GM13977 (cell line): ENCODE measurements around the gene DUSP11.

ENCODE experiments used
- DNase-seq: peaks from one replicate; pipeline ENCODE4 v3.0.0; 2012; ENCODE audit warnings: low spot score
- in situ Hi-C: fragments of 300-500 bp; cut with MboI; formaldehyde crosslinking; loops from one replicate; pipeline ENCODE4 v1.12.0; 2022; ENCODE audit warnings: low sequenced_read_pairs, low pct_unique_long_range_greater_than_20kb, mixed read lengths, inconsistent platforms; ENCODE audit not compliant: unreplicated experiment
- TF ChIP-seq, protein P1 (sequence below): IDR thresholded peaks from 2 replicates; pipeline ENCODE4 v1.5.1; 2012; ENCODE audit warnings: mild to moderate bottlenecking, control low read depth; ENCODE audit not compliant: insufficient read depth; ENCODE audit errors: extremely low read depth, missing control alignments

The DUSP11 gene

DNA sequence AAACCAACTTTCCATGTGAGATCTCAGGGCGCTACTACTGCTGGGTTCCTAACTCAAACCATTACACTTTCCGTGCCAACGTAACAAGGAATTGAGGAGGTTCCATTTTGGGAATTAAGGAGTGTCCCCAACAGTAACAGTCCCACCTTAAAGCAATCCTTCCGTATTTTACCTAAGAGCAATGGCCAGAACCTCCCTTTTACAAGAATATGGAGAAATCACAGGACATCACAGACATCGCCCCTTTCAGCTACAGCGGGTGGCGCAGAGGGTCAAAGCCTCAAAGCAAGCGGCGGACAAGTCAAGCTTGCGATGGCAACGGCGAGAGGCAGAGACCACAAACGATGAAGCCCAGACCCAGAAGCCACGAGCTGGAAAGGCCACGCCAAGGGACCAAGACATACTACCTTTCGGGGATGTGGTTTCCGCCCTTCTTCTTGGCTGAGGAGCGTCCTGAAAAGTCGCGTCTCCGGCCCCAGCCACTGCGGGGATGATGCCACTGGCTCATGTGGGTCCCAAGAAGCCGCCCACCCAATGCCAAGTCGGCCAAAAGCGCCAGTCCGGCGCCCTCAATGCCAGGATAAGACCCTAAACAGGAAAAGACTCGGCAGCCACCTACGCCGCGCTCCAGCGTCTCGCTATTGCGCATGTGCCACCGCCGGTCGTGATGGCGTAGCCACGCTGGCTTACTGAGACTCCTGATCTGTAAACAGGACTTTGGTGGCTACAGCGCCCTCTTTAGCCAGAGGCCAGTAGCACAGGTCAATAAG lies at the start of gene DUSP11:
TSS of gene DUSP11 (minus strand) at position 637 of the 770 bp plus-strand sequence. CDS start at position 508, 129 bp downstream.
- TF ChIP-seq, protein P1, sequence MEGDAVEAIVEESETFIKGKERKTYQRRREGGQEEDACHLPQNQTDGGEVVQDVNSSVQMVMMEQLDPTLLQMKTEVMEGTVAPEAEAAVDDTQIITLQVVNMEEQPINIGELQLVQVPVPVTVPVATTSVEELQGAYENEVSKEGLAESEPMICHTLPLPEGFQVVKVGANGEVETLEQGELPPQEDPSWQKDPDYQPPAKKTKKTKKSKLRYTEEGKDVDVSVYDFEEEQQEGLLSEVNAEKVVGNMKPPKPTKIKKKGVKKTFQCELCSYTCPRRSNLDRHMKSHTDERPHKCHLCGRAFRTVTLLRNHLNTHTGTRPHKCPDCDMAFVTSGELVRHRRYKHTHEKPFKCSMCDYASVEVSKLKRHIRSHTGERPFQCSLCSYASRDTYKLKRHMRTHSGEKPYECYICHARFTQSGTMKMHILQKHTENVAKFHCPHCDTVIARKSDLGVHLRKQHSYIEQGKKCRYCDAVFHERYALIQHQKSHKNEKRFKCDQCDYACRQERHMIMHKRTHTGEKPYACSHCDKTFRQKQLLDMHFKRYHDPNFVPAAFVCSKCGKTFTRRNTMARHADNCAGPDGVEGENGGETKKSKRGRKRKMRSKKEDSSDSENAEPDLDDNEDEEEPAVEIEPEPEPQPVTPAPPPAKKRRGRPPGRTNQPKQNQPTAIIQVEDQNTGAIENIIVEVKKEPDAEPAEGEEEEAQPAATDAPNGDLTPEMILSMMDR = peak; percentile 86
- DNase-seq = peak; percentile 93
- in situ Hi-C loops = no loop called here

GRCh38 chr2:73828818-73829570 lies 49.1 kb upstream of the DUSP11 start, which contains the start of gene STAMBP:
STAMBP (plus strand) TSS chr2:73828961; CDS start chr2:73830857, 1,896 bp downstream.
- TF ChIP-seq, protein P1 = no peak
- in situ Hi-C loops = no loop called here
- DNase-seq = peak; percentile 92

- DNase-seq = no peak
- TF ChIP-seq, protein P1 = no peak
- in situ Hi-C loops = no loop called here
Observed at GRCh38 chr2:73828389-73828817, 48.5 kb upstream of the DUSP11 start.

- no peak for DNase-seq
- TF ChIP-seq, protein P1 = no peak
- in situ Hi-C loops = no loop called here
Observed at GRCh38 chr2:73827660-73828388, 47.9 kb upstream of the DUSP11 start.

GRCh38 chr2:73827018-73827417 lies 47.1 kb upstream of the DUSP11 start:
- in situ Hi-C loops = no loop called here
- no peak for DNase-seq
- TF ChIP-seq, protein P1 = peak; percentile 53

DNA sequence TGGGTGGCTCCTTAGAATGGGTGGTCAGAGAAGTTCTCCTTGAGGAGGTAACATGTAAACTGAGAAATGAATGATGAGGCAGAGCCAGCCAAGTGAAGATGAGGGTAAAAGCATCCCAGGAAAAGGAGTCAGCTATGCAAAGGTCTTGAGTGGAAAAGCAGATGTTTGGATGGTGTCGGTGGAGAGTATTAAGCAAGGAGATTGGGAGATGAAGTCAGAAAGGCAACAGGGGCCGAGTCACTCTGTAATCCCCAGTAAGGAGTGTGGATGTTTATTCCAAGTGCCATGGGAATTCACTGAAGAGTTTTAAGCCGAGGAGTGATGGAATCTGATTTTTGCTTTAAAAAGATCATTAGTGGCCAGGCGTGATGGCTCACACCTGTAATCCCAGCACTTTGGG lies 45.5 kb upstream of the DUSP11 start:
- no peak for DNase-seq
- TF ChIP-seq, protein P1 = no peak
- in situ Hi-C loops = no loop called here
